HG02981 (cell line): ENCODE results near the gene CPXM2.

Experiments
- ATAC-seq: cut with Tn5 transposase; IDR thresholded peaks from one replicate; pipeline ENCODE4 v1.9.1; 2021; ENCODE audit warnings: mild to moderate bottlenecking, moderate library complexity; ENCODE audit not compliant: unreplicated experiment

The CPXM2 gene

DNA sequence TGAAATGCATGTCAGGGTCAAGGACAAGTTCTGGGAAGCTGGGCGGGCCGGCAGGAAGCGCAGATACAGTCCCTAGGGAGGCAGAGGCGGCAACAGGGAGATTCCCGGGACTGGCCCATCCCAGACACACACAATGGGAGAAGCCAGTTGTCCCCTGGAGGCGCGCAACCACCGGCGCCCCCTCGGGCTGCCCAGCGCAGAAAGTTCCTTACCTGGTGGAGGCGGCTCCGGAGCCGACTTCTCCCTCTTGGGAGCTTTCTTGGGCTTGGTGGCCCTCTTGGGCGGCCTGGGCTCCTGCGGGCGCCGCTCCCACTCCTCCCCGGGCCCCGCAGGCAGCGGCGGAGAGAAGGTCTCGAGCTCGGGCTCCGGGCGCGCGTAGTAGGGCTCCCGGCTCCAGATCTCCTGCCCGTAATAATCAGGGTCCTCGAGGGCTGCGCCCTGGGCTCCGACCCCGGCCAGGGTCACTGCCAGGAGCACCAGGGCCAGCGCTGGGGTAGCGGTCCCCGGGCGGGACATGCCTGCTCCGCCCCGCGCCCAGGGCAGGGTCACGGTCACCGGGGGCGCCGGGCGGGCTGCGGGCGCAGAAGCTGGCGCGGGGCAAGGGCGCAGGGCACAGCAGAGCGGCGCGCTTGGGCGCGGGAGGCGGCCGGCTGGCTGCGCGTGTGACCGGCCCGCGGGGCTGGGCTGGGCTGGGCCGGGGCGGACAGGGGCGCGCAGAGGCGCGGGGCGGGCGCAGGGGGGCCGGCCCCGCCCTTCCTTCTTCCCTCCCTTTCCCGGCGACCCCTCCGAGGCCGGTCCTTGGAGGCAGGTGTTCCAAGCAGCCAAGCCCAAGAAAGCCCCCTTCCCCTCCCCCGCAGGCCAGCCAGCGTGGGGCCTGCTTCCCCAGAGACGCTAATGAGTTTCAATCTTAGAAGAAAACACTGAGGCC is at the start of gene CPXM2:
Gene CPXM2, minus strand, starts transcription at position 664 of the 928 bp plus-strand sequence. Its CDS starts 148 bp downstream, at position 516.
- no peak for ATAC-seq

DNA sequence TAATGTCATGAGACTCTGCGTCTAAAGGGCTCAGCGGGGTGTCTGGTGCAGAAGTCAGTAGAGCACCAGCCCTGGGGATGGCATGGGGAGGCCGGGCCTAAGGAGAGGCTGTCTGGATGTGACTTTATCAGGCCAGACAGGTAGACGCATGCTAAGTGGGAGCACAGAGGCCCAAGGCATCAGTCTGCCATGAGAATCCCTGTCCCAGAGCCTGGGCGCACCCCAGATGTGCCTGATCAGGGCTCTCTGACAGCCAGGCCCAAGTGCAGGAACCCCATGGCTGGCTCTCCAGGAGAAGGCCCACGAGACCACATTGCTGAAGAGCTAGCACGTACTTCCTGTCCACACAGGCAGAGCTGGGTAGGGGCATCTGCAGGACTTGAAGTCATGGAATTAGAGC is 48.0 kb upstream of the CPXM2 start:
- ATAC-seq: no peak

DNA sequence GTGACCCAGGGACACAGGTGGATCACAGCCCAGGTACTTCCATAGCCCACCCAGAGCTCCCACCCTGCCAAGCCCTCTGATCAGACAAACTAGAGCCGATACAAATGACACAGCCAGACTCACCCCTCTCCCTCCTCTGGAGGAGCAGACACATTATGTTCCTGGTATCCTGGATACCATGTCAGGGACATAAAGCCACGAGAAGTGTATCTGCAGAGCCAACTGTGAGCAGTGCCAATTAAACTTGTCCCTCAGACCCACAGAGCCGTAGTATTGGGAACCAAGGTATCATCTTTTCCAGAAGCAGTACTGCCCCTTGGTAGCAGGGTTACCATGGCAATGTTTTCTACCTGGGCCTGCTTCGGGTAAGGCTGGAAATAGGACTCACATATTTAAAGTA is 47.3 kb upstream of the CPXM2 start:
- no peak for ATAC-seq

DNA sequence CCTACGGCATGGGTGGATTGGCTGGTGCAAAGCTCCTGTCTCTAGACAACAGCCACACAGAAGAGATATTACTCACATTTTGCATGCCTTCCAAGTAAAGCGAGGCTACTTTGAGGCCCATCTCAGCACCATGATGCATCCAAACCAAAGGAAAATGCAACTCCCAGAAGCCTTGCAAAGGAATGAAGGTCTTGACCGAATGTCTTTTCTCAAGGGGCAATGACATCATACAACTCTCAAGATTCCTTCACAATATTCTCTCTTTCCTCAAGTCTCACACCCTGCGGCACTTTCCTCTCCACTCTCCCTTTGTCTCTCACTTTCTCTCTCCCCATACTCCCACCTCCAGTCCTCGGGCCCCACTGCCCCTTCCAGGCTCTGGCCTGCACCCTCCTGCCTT is 44.8 kb upstream of the CPXM2 start:
- ATAC-seq: no peak

DNA sequence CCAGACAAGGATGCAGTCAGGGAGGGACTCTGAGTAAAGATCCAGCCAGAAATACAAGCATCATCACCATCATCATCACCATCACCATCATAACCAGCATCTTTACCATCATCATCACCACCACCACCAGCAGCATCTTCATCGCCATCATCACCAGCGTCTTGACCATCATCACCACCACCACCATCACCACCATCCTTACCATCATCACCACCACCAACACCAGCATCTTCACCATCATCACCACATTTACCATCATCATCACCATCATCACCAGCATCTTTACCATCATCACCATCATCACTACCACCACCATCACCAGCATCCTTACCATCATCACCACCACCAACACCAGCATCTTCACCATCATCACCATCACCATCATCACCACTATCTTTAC is 44.1 kb upstream of the CPXM2 start:
- no peak for ATAC-seq

DNA sequence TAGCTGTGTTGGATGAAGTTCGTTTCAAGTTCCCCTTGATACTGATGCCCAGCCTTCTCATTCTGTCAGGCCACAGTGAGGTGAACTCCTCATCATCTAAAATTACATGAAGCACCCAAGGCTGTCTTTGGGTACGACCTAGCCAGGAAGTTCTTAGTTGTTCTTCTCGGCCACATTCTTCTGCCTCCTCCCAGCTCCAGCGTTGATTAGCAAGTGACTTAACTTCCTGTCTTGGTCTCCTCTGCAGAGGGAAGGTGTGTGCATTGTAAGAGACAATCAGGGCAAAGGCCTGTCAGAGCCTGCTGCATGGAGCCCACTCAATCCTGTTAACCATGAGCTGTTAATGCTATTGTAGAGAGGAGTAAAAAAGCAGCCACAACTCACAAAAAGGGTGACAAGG is 43.2 kb upstream of the CPXM2 start:
- ATAC-seq: no peak

DNA sequence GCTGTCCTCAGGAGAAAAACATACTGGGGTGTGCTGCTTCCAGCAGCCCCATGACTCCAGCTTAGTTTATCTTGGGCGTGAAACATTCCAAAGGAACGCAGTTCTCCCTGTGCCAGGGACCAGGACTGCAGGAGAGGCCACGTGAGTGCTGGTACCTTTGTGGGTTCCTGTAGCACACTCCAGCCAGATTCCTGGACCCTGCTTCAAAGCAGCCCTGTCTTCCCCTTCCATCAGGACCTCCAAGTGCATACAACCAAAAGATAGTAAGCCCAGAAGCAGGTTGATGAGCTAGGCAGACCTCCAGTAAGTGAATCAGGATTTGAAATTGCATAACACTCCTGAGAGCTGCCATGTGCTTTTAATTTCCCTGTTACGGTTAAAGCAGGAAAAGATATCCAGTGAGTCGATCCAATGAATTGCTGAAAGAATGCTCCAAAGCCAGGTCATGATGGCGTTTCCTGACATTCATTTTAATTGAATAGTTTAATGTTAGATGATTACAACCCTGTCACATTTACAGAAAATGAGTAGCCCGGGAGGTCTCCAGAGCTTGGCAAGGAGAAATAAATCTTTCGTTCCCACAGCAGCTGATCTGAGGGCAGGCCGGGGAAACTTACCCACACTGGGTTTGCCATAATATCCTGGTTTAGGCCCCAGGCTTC is 38.9 kb upstream of the CPXM2 start:
- ATAC-seq: no peak

DNA sequence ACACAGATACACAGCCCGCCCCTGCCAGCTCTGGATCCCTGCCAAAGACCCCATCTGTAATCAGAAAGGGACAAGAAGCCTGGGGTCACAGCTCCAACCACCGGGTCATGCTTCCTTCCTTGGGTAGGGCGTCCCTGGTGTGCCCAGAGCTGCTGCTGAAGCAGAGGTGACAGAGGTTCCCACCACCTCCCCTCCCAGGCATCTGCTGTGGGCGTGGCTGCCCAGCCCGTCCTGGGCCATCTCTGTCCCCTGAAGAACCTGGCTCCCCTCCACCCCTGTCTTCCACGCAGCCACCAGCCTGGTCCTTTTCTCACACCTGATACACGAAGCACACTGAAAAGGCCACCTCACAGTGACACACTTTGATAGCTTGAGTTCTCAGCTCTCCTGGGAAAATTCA is 38.2 kb upstream of the CPXM2 start:
- no peak for ATAC-seq

DNA sequence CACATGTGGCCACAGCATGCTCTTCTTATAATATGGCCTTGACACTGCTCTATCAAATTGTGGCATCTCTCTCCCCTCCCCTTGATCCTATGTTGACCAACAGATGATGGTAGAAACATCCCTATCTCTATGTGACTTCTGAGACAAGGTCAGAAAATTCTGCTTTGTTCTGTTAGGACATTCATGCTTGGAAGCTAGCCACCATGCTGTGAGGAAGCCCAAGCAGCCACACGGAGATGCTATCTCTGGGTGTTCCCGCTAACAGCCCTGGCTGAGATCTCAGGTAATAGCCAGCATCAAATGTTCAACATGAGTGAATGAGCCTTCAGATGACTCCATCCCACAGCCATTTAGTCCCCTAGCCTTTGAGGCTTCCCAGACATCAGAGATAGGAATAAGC is 36.8 kb upstream of the CPXM2 start:
- ATAC-seq: no peak

DNA sequence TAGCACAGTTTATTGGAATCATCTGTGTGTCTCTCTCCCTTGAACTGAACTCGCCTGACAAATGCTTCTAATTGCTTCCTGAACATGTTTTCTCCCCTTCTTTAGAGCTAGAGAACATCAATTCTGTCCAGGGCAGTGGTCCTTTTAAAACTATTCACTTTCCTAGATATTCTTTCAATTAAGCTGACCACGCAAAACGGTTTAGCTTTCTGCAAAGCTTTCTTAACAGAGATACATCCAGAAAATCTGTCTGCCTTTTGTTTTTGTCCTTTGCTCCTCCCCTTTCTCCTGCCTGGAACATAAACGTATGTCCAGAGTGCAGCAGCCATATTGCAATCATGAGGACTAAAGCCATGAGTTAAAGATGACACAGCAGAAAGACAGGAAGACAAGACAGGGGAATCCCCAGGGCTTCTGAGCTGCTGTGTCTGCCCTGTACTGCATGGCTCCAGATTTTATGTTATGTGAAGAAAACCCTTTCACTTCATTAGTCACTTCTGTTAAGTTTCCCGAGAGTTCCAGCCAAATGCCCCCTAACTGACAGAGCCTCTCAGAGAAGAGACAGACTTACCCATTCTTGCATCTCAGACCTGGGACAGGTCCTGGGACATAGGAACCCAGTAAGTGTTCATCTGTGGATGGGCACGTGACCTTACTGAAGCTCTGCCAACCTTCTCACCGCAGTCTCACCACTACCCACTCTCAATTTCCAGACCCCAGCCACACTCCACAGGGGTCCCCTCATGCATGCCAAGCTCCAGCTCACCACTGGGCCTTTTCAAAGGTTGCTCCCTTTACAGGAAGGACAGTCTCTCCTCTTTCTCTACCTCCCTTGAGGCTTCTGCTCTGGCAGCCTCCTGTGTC is 35.0 kb upstream of the CPXM2 start:
- ATAC-seq: no peak

DNA sequence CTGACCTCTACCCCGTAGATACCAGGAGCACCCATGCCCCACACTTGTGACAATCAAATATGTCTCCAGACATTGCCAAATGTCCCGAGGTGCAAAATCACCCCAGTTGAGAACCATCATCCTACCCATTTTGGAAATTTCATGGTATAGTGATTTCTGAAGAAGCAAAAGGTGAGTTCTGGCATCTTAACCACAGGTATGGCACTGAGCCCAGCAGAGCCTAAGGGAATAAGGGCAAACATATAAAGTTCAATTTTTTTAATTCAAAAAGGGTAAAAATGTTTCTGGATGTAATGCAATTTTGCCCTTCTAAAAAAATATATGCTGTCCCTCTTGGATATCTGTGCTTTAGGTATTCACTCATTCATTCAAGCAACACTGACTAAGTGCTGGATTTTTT is 30.5 kb upstream of the CPXM2 start:
- ATAC-seq: no peak

DNA sequence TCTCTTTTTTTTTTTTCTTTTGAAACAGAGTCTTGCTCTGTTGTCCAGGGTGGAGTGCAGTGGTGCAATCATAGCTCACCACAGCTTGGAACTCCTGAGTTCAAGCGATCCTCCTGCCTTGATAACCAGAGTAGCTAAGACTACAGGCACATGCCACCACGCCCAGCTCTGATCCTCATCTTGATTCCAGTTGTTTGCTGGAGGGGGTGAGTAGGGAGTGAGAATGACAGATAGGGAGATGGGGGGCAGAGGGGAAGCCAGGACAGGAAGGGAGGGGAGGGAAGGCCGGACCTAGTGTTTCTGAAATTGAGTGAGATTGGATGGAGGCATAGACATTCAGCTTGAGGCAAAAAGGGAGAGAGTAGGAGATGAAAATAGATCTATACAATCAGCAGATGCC is 25.2 kb upstream of the CPXM2 start:
- ATAC-seq: no peak

DNA sequence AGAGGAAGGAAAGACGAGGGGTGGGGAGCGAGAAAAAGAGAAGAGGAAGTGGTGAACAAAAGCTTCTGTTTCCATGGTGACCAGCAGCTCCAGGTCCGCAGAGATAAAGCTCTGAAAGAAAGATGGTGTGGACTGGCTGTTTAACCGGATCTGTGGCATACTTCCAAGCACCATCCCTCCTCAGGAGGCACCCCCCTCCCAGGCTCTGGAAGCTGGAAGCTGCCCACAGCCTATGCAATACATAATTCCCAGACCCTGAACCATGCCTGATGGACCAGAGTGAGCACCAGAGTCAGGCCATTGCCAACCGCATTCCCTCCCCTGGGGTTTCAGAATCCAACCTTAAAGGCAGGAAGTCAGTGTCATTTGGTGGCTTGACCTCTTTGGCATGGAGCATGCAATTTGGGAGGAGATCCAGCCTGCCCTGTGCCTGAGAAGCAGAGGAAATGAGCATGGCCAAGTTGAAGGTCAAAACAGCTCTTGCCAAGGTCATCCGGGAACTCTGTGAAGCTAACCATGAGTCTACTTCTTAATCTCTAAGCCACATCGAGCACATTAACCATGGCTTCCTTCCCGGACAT is 22.2 kb upstream of the CPXM2 start:
- ATAC-seq: no peak

DNA sequence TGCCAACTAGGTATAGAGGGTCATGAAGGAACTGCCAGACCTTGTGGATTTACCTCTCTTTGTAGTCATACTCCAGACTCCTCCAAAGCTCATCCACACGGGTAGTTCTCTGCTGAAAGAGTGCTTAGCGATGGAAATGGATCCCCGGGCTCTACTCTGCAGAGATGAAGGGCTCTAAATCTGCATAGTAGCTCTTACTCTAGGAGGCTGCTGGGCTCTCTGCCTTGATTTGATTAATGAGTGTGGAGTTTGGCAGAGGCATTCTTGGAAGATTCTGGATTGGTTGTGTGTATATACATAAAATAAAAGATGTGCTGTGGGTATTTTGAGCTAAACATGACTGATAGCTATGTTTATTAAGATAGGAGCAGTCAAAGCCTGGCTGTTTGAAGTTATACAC is 21.3 kb upstream of the CPXM2 start:
- no peak for ATAC-seq

DNA sequence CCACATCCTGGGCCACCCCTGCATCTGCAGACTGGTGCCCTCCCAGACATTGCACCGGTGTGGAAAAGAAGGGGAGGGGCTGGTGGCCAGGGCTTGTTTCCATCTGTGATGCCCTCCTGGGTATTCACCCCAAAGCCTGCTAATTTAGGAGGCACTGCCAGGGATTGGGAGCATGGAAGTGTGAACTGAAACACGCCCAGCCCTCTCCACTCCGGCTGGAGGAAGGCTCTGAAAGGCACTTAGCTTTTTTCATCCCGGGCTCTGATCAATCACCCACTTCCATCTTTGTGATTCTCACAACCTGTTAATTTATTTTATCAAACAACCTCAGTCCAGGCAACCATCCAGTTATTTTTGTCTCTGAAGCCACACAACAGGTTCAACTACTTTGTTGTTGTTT is 20.9 kb upstream of the CPXM2 start:
- ATAC-seq: no peak

DNA sequence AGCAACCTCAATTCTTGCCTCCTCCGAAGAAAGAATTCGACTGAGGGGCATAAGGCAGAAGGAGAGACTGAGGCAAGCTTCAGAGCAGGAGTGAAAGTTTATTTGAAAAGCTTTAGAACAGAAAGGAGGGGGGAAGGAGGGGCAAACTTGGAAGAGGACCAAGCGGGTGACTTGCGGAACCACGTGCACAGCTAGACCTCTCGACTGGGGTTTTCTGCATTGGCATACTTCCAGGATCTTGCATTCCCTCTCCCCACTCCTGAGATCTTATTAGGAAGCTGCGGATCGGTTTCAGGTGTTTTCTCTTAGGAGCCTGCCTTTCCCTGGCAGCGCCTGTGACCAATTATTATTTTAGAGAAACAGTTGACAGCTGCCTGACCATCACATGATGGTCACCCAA is 20.3 kb upstream of the CPXM2 start:
- no peak for ATAC-seq

DNA sequence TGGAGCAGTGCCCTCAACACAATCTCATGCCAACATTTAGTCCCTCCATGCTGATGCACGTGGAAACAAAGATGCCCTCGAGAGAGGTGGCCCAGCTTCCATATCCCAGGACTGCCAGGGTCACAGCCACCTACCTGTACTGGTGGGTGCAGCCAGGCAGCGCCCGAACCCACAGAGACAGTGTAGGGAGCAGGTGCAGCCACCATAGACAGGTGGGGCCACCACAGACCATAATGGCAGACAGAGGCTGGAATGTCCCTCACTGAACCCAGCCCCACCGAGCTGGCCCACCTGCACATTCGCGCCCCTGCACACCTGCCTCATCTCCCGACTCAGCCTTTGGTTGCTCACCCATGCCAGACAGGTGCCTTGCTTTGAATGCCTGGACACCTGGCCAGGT is 18.3 kb upstream of the CPXM2 start:
- ATAC-seq: no peak

DNA sequence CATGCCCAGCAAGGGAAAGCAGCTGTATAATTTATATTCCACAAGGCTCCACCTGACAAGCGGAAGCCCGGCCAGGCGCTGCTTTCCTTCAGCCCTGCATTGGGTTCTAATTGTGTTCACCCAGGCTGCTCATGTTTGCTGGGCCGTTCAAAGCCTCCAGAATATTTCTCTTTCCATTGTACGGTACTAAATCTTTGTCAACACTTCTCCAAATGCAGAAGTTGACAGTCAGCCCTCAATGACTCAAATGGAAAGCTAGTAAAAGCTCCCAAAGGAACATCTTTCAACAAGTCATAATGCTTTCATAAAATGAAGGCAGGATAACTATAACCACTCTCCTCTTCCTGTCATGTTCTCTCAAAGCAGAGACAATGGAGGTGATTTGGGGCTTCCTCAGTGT is 17.8 kb upstream of the CPXM2 start:
- no peak for ATAC-seq

DNA sequence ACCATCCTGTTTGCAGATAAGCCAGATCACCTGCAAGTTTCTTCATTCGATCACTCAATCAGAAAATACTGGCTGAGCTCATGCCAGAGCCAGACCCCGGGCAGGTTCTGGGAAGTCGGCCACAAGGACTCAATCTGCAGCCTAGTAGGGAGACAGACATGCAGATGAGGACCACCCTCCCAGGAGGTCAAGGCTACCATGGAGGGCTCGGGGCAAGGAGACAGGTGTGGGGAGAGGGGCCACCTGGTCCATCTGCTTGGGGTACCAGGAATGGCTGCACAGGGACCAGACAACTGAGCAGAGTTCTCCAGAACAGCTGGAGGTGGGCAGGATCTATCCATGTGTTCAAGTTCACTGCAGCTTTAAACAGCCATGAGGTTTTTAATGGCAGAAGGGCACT is 16.8 kb upstream of the CPXM2 start:
- ATAC-seq: no peak

DNA sequence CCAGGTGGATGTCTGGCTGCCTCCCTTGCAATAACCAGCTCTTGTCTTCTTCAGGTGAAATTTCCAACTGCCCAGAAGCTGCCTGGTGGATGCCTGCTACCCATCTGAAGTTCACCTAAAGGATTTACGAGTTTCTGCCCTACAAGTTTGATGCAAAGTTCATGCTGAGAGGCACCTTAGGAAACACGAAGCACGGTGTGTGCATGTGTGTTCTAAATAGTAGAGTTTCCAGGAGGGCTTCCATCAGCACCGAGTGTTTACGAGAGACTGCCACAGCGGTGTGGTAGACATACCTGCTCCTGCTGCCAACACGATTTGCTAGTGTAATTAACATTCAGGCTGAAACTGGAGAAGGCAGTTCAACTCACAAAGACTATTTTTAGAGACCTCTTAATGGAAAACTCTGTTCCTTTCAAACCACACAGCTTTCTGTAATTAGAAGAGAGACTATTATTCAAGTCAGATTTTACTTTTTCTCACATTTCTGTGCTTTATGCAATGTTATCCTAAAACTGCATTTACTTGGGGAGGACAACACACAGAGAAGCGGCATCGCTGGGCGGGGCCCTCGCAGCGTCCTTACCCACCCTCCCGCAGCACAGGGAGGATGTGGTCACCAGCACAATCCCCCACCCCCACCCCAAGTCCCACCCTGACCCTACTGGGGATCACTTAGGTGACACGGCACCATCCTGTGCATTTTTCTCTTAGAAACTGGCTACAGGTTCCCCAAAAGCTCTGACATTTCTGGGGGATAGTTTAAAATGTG is 15.5 kb upstream of the CPXM2 start:
- no peak for ATAC-seq
